ENCODE data around the gene CREB3L2.

CREB3L2 gene

GRCh38 chr7:137940218-137940617 is 61.7 kb downstream of the CREB3L2 start:
- no peaks in the 10 kb centered on the region for H3K36me3 ChIP-seq (ENCODE audit: control insufficient read depth in 1 of 2, insufficient read depth in 2 of 2, low read depth in 1 of 2, low read length in 2 of 2)

GRCh38 chr7:137937202-137937560 is 64.7 kb downstream of the CREB3L2 start:
- H3K4ac ChIP-seq (ENCODE audit: low read depth in 1 of 2, low read length in 2 of 2): peak overlapping the region; percentile 47 to 62
- H3K23ac ChIP-seq (ENCODE audit: low read length in 2 of 2): no peak overlapping the region
- H3K27ac ChIP-seq (ENCODE audit: low read length, poor library complexity, severe bottlenecking): no peak overlapping the region
- no peak overlapping the region for H3K4me2 ChIP-seq (ENCODE audit: low read length, poor library complexity, severe bottlenecking)
- peak overlapping the region; percentile 80 for H2BK15ac ChIP-seq (ENCODE audit: low read depth, poor library complexity, severe bottlenecking)
- no peaks in the 10 kb centered on the region for H3K9me3 ChIP-seq (ENCODE audit: control insufficient read depth, low read length)
- no peaks in the 10 kb centered on the region for H3K27me3 ChIP-seq (ENCODE audit: control insufficient read depth in 1 of 2, insufficient read depth in 1 of 2, low read length in 2 of 2)
- peak overlapping the region in 1 of 2 experiments; percentile 15 for H3K4me3 ChIP-seq (ENCODE audit: insufficient read depth in 1 of 2, low read depth in 1 of 2, low read length in 2 of 2)
- peak; percentile 45 for DNase-seq
- peaks cover 4% of the 10 kb centered on the region for H3K79me1 ChIP-seq (replicated peaks; ENCODE audit: low read length, poor library complexity, severe bottlenecking)
- no peak overlapping the region for H2AFZ ChIP-seq (ENCODE audit: low read depth, low read length)
- no peak overlapping the region for H2BK5ac ChIP-seq (ENCODE audit: low read depth, low read length, poor library complexity, severe bottlenecking)
- peak overlapping the region; percentile 49 for H2AK5ac ChIP-seq (ENCODE audit: low read length, severe bottlenecking)
- no peaks in the 10 kb centered on the region for H3K36me3 ChIP-seq (ENCODE audit: control insufficient read depth in 1 of 2, insufficient read depth in 2 of 2, low read depth in 1 of 2, low read length in 2 of 2)
- H3K4me1 ChIP-seq (ENCODE audit: control insufficient read depth, insufficient read depth, low read depth, low read length): peaks cover 19% of the 10 kb centered on the region
- H3K9ac ChIP-seq (ENCODE audit: low read length): peak overlapping the region; percentile 4
- H4K8ac ChIP-seq (ENCODE audit: low read length): peak overlapping the region; percentile 10
- H2BK120ac ChIP-seq (ENCODE audit: low read depth, low read length): peak overlapping the region; percentile 27
- H3K14ac ChIP-seq (ENCODE audit: low read length in 2 of 2): peak overlapping the region in 1 of 2 experiments; percentile 26
- H4K91ac ChIP-seq (ENCODE audit: low read length): peak overlapping the region; percentile 74
- H3K18ac ChIP-seq (ENCODE audit: low read depth in 1 of 2, low read length in 2 of 2): peak overlapping the region; percentile 44 to 46
- H2BK12ac ChIP-seq (ENCODE audit: low read length in 2 of 2): peak overlapping the region; percentile 29 to 65

More at GRCh38 chr7:137940218-137940617, 61.7 kb downstream of the CREB3L2 start:
- H3K4me3 ChIP-seq (ENCODE audit: insufficient read depth in 1 of 2, low read depth in 1 of 2, low read length in 2 of 2): no peak overlapping the region
- no peak overlapping the region for H3K4me2 ChIP-seq (ENCODE audit: low read length, poor library complexity, severe bottlenecking)
- no peak for DNase-seq
- H3K79me1 ChIP-seq (replicated peaks; ENCODE audit: low read length, poor library complexity, severe bottlenecking): peaks cover 5% of the 10 kb centered on the region
- no peak overlapping the region for H4K8ac ChIP-seq (ENCODE audit: low read length)
- H3K23ac ChIP-seq (ENCODE audit: low read length in 2 of 2): no peak overlapping the region
- H2AFZ ChIP-seq (ENCODE audit: low read depth, low read length): no peak overlapping the region
- no peak overlapping the region for H2BK12ac ChIP-seq (ENCODE audit: low read length in 2 of 2)
- no peak overlapping the region for H3K18ac ChIP-seq (ENCODE audit: low read depth in 1 of 2, low read length in 2 of 2)
- no peak overlapping the region for H3K9ac ChIP-seq (ENCODE audit: low read length)
- H2BK5ac ChIP-seq (ENCODE audit: low read depth, low read length, poor library complexity, severe bottlenecking): no peak overlapping the region
- H2AK5ac ChIP-seq (ENCODE audit: low read length, severe bottlenecking): no peak overlapping the region
- WGBS: 88% methylated on average over 1 of the region's 1 CpG
- no peak overlapping the region for H2BK120ac ChIP-seq (ENCODE audit: low read depth, low read length)
- no peak overlapping the region for H4K91ac ChIP-seq (ENCODE audit: low read length)
- H3K14ac ChIP-seq (ENCODE audit: low read length in 2 of 2): no peak overlapping the region
- H2BK15ac ChIP-seq (ENCODE audit: low read depth, poor library complexity, severe bottlenecking): no peak overlapping the region
- H3K27me3 ChIP-seq (ENCODE audit: control insufficient read depth in 1 of 2, insufficient read depth in 1 of 2, low read length in 2 of 2): no peaks in the 10 kb centered on the region
- no peaks in the 10 kb centered on the region for H3K9me3 ChIP-seq (ENCODE audit: control insufficient read depth, low read length)
- H3K4me1 ChIP-seq (ENCODE audit: control insufficient read depth, insufficient read depth, low read depth, low read length): peaks cover 11% of the 10 kb centered on the region
- no peak overlapping the region for H3K27ac ChIP-seq (ENCODE audit: low read length, poor library complexity, severe bottlenecking)
- H3K4ac ChIP-seq (ENCODE audit: low read depth in 1 of 2, low read length in 2 of 2): no peak overlapping the region

- H3K4me3 ChIP-seq (ENCODE audit: insufficient read depth in 1 of 2, low read depth in 1 of 2, low read length in 2 of 2): peak overlapping the region in 1 of 2 experiments; percentile 15
- no peaks in the 10 kb centered on the region for H3K27me3 ChIP-seq (ENCODE audit: control insufficient read depth in 1 of 2, insufficient read depth in 1 of 2, low read length in 2 of 2)
- WGBS: 78% methylated on average over 7 of the region's 9 CpGs
- no peak overlapping the region for H3K27ac ChIP-seq (ENCODE audit: low read length, poor library complexity, severe bottlenecking)
- H4K8ac ChIP-seq (ENCODE audit: low read length): peak overlapping the region; percentile 73
- H3K4me2 ChIP-seq (ENCODE audit: low read length, poor library complexity, severe bottlenecking): no peak overlapping the region
- peaks cover 4% of the 10 kb centered on the region for H3K79me1 ChIP-seq (replicated peaks; ENCODE audit: low read length, poor library complexity, severe bottlenecking)
- peak overlapping the region; percentile 4 for H3K9ac ChIP-seq (ENCODE audit: low read length)
- H4K91ac ChIP-seq (ENCODE audit: low read length): no peak overlapping the region
- no peak overlapping the region for H3K23ac ChIP-seq (ENCODE audit: low read length in 2 of 2)
- H2BK120ac ChIP-seq (ENCODE audit: low read depth, low read length): peak overlapping the region; percentile 27
- no peak overlapping the region for H2AFZ ChIP-seq (ENCODE audit: low read depth, low read length)
- H2BK12ac ChIP-seq (ENCODE audit: low read length in 2 of 2): peak overlapping the region; percentile 29 to 50
- H3K36me3 ChIP-seq (ENCODE audit: control insufficient read depth in 1 of 2, insufficient read depth in 2 of 2, low read depth in 1 of 2, low read length in 2 of 2): no peaks in the 10 kb centered on the region
- H2AK5ac ChIP-seq (ENCODE audit: low read length, severe bottlenecking): peak overlapping the region; percentile 49
- no peak overlapping the region for H2BK5ac ChIP-seq (ENCODE audit: low read depth, low read length, poor library complexity, severe bottlenecking)
- DNase-seq: peak; percentile 70
- H3K9me3 ChIP-seq (ENCODE audit: control insufficient read depth, low read length): no peaks in the 10 kb centered on the region
- H3K4ac ChIP-seq (ENCODE audit: low read depth in 1 of 2, low read length in 2 of 2): peak overlapping the region; percentile 62 to 63
- H3K14ac ChIP-seq (ENCODE audit: low read length in 2 of 2): no peak overlapping the region
- peak overlapping the region; percentile 44 to 46 for H3K18ac ChIP-seq (ENCODE audit: low read depth in 1 of 2, low read length in 2 of 2)
- H2BK15ac ChIP-seq (ENCODE audit: low read depth, poor library complexity, severe bottlenecking): peak overlapping the region; percentile 80
- peaks cover 19% of the 10 kb centered on the region for H3K4me1 ChIP-seq (ENCODE audit: control insufficient read depth, insufficient read depth, low read depth, low read length)
Measured at GRCh38 chr7:137936509-137937201, 65.2 kb downstream of the CREB3L2 start.

- Histone ChIP-seq H3K23ac (ENCODE audit: low read length in 2 of 2) (no peak overlapping the region), H3K18ac (ENCODE audit: low read depth in 1 of 2, low read length in 2 of 2) (peak overlapping the region in 1 of 2 experiments; percentile 40), H2AK5ac (ENCODE audit: low read length, severe bottlenecking) (no peak overlapping the region), H2AFZ (ENCODE audit: low read depth, low read length) (no peak overlapping the region), H3K36me3 (ENCODE audit: control insufficient read depth in 1 of 2, insufficient read depth in 2 of 2, low read depth in 1 of 2, low read length in 2 of 2) (no peaks in the 10 kb centered on the region), H3K9ac (ENCODE audit: low read length) (peak overlapping the region; percentile 4), H3K14ac (ENCODE audit: low read length in 2 of 2) (no peak overlapping the region), H3K4me2 (ENCODE audit: low read length, poor library complexity, severe bottlenecking) (no peak overlapping the region), H4K8ac (ENCODE audit: low read length) (no peak overlapping the region), H3K4me3 (ENCODE audit: insufficient read depth in 1 of 2, low read depth in 1 of 2, low read length in 2 of 2) (no peak overlapping the region), H3K9me3 (ENCODE audit: control insufficient read depth, low read length) (no peaks in the 10 kb centered on the region), H3K79me1 (replicated peaks; ENCODE audit: low read length, poor library complexity, severe bottlenecking) (peaks cover 4% of the 10 kb centered on the region), H4K91ac (ENCODE audit: low read length) (no peak overlapping the region), H3K4me1 (ENCODE audit: control insufficient read depth, insufficient read depth, low read depth, low read length) (peaks cover 23% of the 10 kb centered on the region), H3K27ac (ENCODE audit: low read length, poor library complexity, severe bottlenecking) (no peak overlapping the region), H2BK120ac (ENCODE audit: low read depth, low read length) (no peak overlapping the region), H2BK5ac (ENCODE audit: low read depth, low read length, poor library complexity, severe bottlenecking) (no peak overlapping the region), H2BK12ac (ENCODE audit: low read length in 2 of 2) (peak overlapping the region in 1 of 2 experiments; percentile 50), H3K4ac (ENCODE audit: low read depth in 1 of 2, low read length in 2 of 2) (peak overlapping the region in 1 of 2 experiments; percentile 63), H2BK15ac (ENCODE audit: low read depth, poor library complexity, severe bottlenecking) (no peak overlapping the region), H3K27me3 (ENCODE audit: control insufficient read depth in 1 of 2, insufficient read depth in 1 of 2, low read length in 2 of 2) (no peaks in the 10 kb centered on the region)
- WGBS: 42% methylated on average over 6 of the region's 7 CpGs
- no peak for DNase-seq
Measured at GRCh38 chr7:137935884-137936508, 65.9 kb downstream of the CREB3L2 start.

Data from mesenchymal stem cell (in vitro differentiated cells and primary cell).